KOPT-K1 (cell line): ENCODE measurements around the gene PINLYP.
A peak's percentile ranks its signal among the peaks of the same experiment; 100 is the strongest.
"Not testable (repeated sequence)": the region's sequence is repeated elsewhere in the genome, so short reads cannot be mapped to it uniquely, and the experiment has no call there.

Experiments used
- H3K27ac ChIP-seq: fragments of 200-600 bp; sonication (generic); 2 replicates; pipeline ENCODE4 v1.5.1; 2016; ENCODE audit warnings: antibody characterized with exemption, mild to moderate bottlenecking, low read depth, low read length; ENCODE audit not compliant: poor library complexity, severe bottlenecking
- H3K36me3 ChIP-seq: fragments of 200-600 bp; sonication (generic); 2 replicates; pipeline ENCODE4 v1.5.1; 2017; ENCODE audit warnings: antibody characterized with exemption, mild to moderate bottlenecking, low read length, moderate library complexity; ENCODE audit not compliant: insufficient read depth
- H3K9me3 ChIP-seq: fragments of 200-600 bp; sonication (generic); 2 replicates; pipeline ENCODE4 v1.5.1; 2017; ENCODE audit warnings: antibody characterized with exemption, low read length, mild to moderate bottlenecking; ENCODE audit not compliant: insufficient read depth, poor library complexity, severe bottlenecking

PINLYP gene

GRCh38 chr19:43541920-43542650, 33.5 kb upstream of the PINLYP start:
- H3K36me3 ChIP-seq, result peaks cover 95% of the 10 kb centered on the region
- peaks cover 10% of the 10 kb centered on the region for H3K9me3 ChIP-seq
- no peak overlapping the region for H3K27ac ChIP-seq

DNA sequence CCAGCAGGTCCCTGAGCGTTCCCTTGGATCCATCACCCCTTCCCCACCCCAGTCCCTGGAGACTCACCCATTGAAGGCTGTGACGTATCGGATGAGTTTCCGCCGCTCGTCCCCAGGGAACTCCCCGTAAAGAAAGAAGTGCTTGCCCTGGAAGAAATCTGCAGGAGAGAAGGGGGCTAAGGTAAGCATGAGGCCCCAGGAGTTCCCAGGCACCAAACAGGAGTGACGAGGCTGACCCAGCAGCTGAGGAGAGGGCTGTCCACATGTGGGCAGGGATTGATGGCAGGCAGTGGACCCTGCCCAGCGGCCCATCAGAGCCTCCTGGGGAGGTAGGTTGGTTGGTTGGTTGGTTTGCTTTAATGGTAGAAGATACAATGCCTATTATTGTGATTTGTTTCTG, 31.5 kb upstream of the PINLYP start:
- Histone ChIP-seq H3K36me3 (peaks cover 84% of the 10 kb centered on the region), H3K27ac (no peak overlapping the region), H3K9me3 (peaks cover 5% of the 10 kb centered on the region)

DNA sequence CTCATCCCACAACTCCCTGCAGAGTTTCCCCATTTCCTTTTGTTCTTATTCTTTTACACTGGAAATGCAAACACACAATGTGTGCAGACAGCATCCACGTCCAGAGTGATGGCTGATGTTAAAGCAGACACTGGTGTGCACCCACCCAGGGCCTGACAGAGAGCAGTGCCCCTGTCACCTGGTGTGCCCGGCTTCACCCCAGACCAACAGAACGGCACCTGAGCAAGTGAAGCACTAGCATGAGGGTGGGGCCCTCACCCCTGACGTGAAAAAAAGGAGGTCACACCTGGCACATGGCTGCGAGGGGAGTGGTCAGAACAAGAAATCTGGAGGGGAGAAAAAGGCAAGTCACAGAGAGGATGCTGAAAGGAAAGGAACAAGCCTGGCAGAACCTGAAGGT, 30.3 kb upstream of the PINLYP start:
- peaks cover 84% of the 10 kb centered on the region for H3K36me3 ChIP-seq
- H3K27ac ChIP-seq, result no peak overlapping the region
- no peaks in the 10 kb centered on the region for H3K9me3 ChIP-seq

GRCh38 chr19:43545981-43546380, 29.6 kb upstream of the PINLYP start:
- peaks cover 84% of the 10 kb centered on the region for H3K36me3 ChIP-seq
- H3K9me3 ChIP-seq, result no peaks in the 10 kb centered on the region
- no peak overlapping the region for H3K27ac ChIP-seq

GRCh38 chr19:43546581-43546980, 29.0 kb upstream of the PINLYP start:
- H3K27ac ChIP-seq, result no peak overlapping the region
- H3K9me3 ChIP-seq, result no peaks in the 10 kb centered on the region
- peaks cover 84% of the 10 kb centered on the region for H3K36me3 ChIP-seq

GRCh38 chr19:43547926-43548325, 27.7 kb upstream of the PINLYP start:
- not testable (repeated sequence) for H3K27ac ChIP-seq
- peaks cover 84% of the 10 kb centered on the region for H3K36me3 ChIP-seq

DNA sequence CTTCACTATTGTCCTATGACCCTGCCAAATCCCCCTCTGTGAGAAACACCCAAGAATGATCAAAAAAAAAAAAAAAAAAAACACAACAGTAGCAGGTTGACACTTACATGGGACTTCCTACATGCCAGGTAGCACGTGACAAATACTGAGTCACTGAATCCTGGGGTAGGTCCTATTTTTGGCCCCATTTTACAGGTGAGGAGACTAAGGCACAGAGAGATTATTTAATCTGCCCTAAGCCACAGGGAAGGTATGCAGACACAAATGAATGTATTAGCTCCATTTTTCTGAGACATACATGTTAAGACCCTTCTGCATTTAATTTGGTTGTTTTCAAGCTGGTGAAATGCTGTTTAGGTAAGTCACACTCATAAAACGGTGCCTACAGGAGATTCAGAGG, 26.9 kb upstream of the PINLYP start:
- no peak overlapping the region for H3K27ac ChIP-seq
- no peaks in the 10 kb centered on the region for H3K9me3 ChIP-seq
- H3K36me3 ChIP-seq, result peaks cover 84% of the 10 kb centered on the region

More at GRCh38 chr19:43547926-43548325, 27.7 kb upstream of the PINLYP start:
- not testable (repeated sequence) for H3K9me3 ChIP-seq

GRCh38 chr19:43551399-43552197, 24.0 kb upstream of the PINLYP start:
- H3K27ac ChIP-seq, result no peak overlapping the region
- H3K9me3 ChIP-seq, result no peaks in the 10 kb centered on the region
- peaks cover 79% of the 10 kb centered on the region for H3K36me3 ChIP-seq

GRCh38 chr19:43552198-43552450, 23.5 kb upstream of the PINLYP start:
- Histone ChIP-seq H3K36me3 (peaks cover 75% of the 10 kb centered on the region), H3K27ac (no peak overlapping the region), H3K9me3 (no peaks in the 10 kb centered on the region)

GRCh38 chr19:43552616-43553015, 23.0 kb upstream of the PINLYP start:
- Histone ChIP-seq H3K27ac (no peak overlapping the region), H3K9me3 (no peaks in the 10 kb centered on the region), H3K36me3 (peaks cover 75% of the 10 kb centered on the region)

GRCh38 chr19:43553656-43554055, 21.9 kb upstream of the PINLYP start:
- peaks cover 79% of the 10 kb centered on the region for H3K36me3 ChIP-seq
- no peak overlapping the region for H3K27ac ChIP-seq
- H3K9me3 ChIP-seq, result no peaks in the 10 kb centered on the region

- Histone ChIP-seq H3K27ac (no peak overlapping the region), H3K9me3 (no peaks in the 10 kb centered on the region), H3K36me3 (peaks cover 76% of the 10 kb centered on the region)
Measured at GRCh38 chr19:43554317-43554895, 21.2 kb upstream of the PINLYP start.

DNA sequence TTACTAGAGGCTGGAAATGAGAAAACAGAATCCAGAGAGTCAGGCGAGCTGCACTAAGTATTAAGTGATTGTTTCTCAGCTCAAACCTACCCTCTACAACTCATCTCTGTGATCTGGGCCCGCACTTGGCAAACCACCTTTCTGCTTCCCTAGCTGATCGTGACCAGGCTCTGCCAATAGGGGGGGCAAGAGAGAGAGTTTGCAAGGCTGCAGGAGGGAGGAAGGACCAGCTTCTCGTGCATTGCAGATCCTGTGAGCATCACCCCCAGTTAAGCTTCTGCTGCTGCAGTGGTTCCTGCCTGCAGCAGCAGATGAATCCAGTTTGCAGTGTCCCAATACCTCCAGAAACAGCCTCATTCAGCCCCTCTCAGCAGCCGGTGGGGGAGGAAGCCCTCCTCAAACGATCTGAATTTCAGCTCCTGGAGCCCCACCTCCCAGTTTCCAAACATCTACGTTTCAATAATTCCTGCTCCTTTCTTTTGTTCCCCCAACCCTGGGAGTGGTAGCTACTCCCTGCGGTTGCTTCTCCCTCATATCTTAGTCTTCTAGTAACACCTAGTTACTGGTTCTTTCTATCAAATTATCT, 20.3 kb upstream of the PINLYP start:
- Histone ChIP-seq H3K36me3 (peaks cover 76% of the 10 kb centered on the region), H3K27ac (peak overlapping the region; percentile 19), H3K9me3 (no peaks in the 10 kb centered on the region)

GRCh38 chr19:43560687-43561086, 14.9 kb upstream of the PINLYP start:
- Histone ChIP-seq H3K36me3 (peaks cover 42% of the 10 kb centered on the region), H3K27ac (peak overlapping the region; percentile 84), H3K9me3 (no peaks in the 10 kb centered on the region)

GRCh38 chr19:43561139-43561970, 14.2 kb upstream of the PINLYP start:
- peaks cover 36% of the 10 kb centered on the region for H3K36me3 ChIP-seq
- H3K27ac ChIP-seq, result peak overlapping the region; percentile 84
- H3K9me3 ChIP-seq, result no peaks in the 10 kb centered on the region
